ENCODE results near the gene EPHA6. TPM values are rescaled to one million over a fixed set of nuclear protein-coding genes. Genes with fewer than 3 reads are reported as not detected.

EPHA6 gene
- total and polyA plus RNA-seq, 9 of the 15 experiments (the other 6 are each of a cell fraction or from before 2014, with no cell fraction given) = not detected

- POLR2A ChIA-PET = no interaction called here
- Histone ChIP-seq H3K4me2 (ENCODE audit: insufficient read depth, low read length) (no peak overlapping the region), H3K36me3 (ENCODE audit: control insufficient read depth, insufficient read depth, low read length) (no peaks in the 10 kb centered on the region), H3K27me3 (ENCODE audit: control insufficient read depth in 2 of 2, insufficient read depth in 2 of 2, low read length in 2 of 2) (no peaks in the 10 kb centered on the region), H4K20me1 (replicated peaks; ENCODE audit: control insufficient read depth, insufficient read depth, low read length) (no peaks in the 10 kb centered on the region), H3K9me1 (ENCODE audit: control insufficient read depth, insufficient read depth, low read length) (no peaks in the 10 kb centered on the region), H3K4me1 (replicated peaks in 1 of 2; ENCODE audit: control insufficient read depth in 2 of 2, insufficient read depth in 2 of 2, low read length in 2 of 2) (no peaks in the 10 kb centered on the region), H2AFZ (ENCODE audit: low read depth, low read length) (no peak overlapping the region), H3K27ac (ENCODE audit: extremely low read depth, low read depth, low read length) (no peak overlapping the region), H3K9ac (ENCODE audit: insufficient read depth in 1 of 2, low read depth in 2 of 2, low read length in 2 of 2) (no peak overlapping the region), H3K9me3 (replicated peaks; ENCODE audit: control insufficient read depth, insufficient read depth, low read depth, low read length) (no peaks in the 10 kb centered on the region), H3K4me3 (no peak overlapping the region), H3K79me2 (ENCODE audit: control insufficient read depth, insufficient read depth, low read length) (no peaks in the 10 kb centered on the region)
- in situ Hi-C loops (cut with MboI) (no loop called here), intact Hi-C loops (cut with micrococcal nuclease) (no loop called here)
- 0% methylated on average over 1 of the region's 1 CpG for WGBS (ENCODE audit: insufficient coverage, low coverage, missing lambda C conversion rate)
- DNase-seq (ENCODE audit: extremely low read depth in 1 of 4, low spot score in 3 of 4) (no peak), FAIRE-seq (no peak), ATAC-seq (no peak)
- TF ChIP-seq ZNF431 (CRISPR knock-in tag; IDR thresholded peaks at IDR 0.05) (no peak), KDM5B (IDR thresholded peaks at IDR 0.05; ENCODE audit: insufficient replicate concordance, low read depth, low read length) (no peak), SNIP1 (IDR thresholded peaks at IDR 0.05; ENCODE audit: low read depth) (no peak), U2AF2 (optimal IDR thresholded peaks at IDR 0.05; ENCODE audit: low read depth, low read length) (no peak), HMGXB4 (CRISPR knock-in tag; IDR thresholded peaks at IDR 0.05) (no peak), FOXP4 (CRISPR knock-in tag; IDR thresholded peaks at IDR 0.05; ENCODE audit: borderline replicate concordance) (no peak), JUN (IDR thresholded peaks at IDR 0.05; ENCODE audit: borderline replicate concordance, low read depth, low read length) (no peak), JUN (CRISPR knock-in tag; IDR thresholded peaks at IDR 0.05; ENCODE audit: borderline replicate concordance) (no peak), MXI1 (IDR thresholded peaks at IDR 0.05; ENCODE audit: low read depth, low read length) (no peak), SMARCE1 (IDR thresholded peaks at IDR 0.05) (no peak)
- TF ChIP-seq, protein P1, sequence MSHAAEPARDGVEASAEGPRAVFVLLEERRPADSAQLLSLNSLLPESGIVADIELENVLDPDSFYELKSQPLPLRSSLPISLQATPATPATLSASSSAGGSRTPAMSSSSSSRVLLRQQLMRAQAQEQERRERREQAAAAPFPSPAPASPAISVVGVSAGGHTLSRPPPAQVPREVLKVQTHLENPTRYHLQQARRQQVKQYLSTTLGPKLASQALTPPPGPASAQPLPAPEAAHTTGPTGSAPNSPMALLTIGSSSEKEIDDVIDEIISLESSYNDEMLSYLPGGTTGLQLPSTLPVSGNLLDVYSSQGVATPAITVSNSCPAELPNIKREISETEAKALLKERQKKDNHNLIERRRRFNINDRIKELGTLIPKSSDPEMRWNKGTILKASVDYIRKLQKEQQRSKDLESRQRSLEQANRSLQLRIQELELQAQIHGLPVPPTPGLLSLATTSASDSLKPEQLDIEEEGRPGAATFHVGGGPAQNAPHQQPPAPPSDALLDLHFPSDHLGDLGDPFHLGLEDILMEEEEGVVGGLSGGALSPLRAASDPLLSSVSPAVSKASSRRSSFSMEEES (CRISPR knock-in tag; IDR thresholded peaks at IDR 0.05) = no peak
- CTCF ChIA-PET (ENCODE audit: low intra/inter-chr PET ratio) = no interaction called here
- no TSS peak for BruUV-seq (replicated peaks)
Observed at GRCh38 chr3:97488741-97489140, 674.3 kb downstream of the EPHA6 start.

All from K562 (cell line).